Neural progenitor cell (in vitro differentiated cells): ENCODE measurements around the gene REL. TPM values are rescaled to one million over a fixed set of nuclear protein-coding genes. Genes with fewer than 3 reads are reported as not detected.
"Not testable (repeated sequence)": the region's sequence is repeated elsewhere in the genome, so short reads cannot be mapped to it uniquely, and the experiment has no call there.

ENCODE experiments used
- DNase-seq: peaks from one replicate; pipeline ENCODE4 v3.0.0-alpha.2; 2016; ENCODE audit warnings: low spot score
- H2AFZ ChIP-seq: fragments of 200-600 bp; sonication (generic); replicated peaks from 2 replicates; pipeline ENCODE4 v1.6.1; 2016; ENCODE audit warnings: antibody characterized with exemption
- H3F3A ChIP-seq: fragments of 200-600 bp; sonication (generic); 2 replicates; pipeline ENCODE4 v1.6.1; 2016; ENCODE audit warnings: antibody characterized with exemption, low read depth
- H3K27ac ChIP-seq: fragments of 200-600 bp; sonication (generic); 2 replicates; pipeline ENCODE4 v1.5.1; 2016; ENCODE audit warnings: mild to moderate bottlenecking
- H3K27me3 ChIP-seq: fragments of 200-600 bp; sonication (generic); 2 replicates; pipeline ENCODE4 v1.6.1; 2016; ENCODE audit warnings: mild to moderate bottlenecking, moderate library complexity
- H3K36me3 ChIP-seq: fragments of 200-600 bp; sonication (generic); 2 replicates; pipeline ENCODE4 v1.5.1; 2016
- H3K4me1 ChIP-seq: fragments of 200-600 bp; sonication (generic); 2 replicates; pipeline ENCODE4 v1.6.1; 2016; ENCODE audit warnings: mixed run types
- H3K4me2 ChIP-seq: fragments of 200-600 bp; sonication (generic); 2 replicates; pipeline ENCODE4 v1.6.1; 2016
- H3K4me3 ChIP-seq: fragments of 200-600 bp; sonication (generic); 2 replicates; pipeline ENCODE4 v1.5.1; 2016
- H3K79me2 ChIP-seq: fragments of 200-600 bp; sonication (generic); 2 replicates; pipeline ENCODE4 v1.6.1; 2016; ENCODE audit warnings: low read depth
- H3K9ac ChIP-seq: fragments of 200-600 bp; sonication (generic); 2 replicates; pipeline ENCODE4 v1.6.1; 2016
- H3K9me3 ChIP-seq: fragments of 200-600 bp; sonication (generic); 2 replicates; pipeline ENCODE4 v1.5.1; 2016; ENCODE audit warnings: low read depth
- H4K20me1 ChIP-seq: fragments of 200-600 bp; sonication (generic); 2 replicates; pipeline ENCODE4 v1.6.1; 2016; ENCODE audit warnings: low read depth
- H3K27ac Mint-ChIP-seq: 3 replicates; pipeline ENCODE4 v1.8.0; 2021; ENCODE audit warnings: mixed read lengths
- H3K27me3 Mint-ChIP-seq: 2 replicates; pipeline ENCODE4 v1.8.0; 2022; ENCODE audit warnings: low read depth, mild to moderate bottlenecking, inconsistent platforms, moderate library complexity, mixed read lengths; ENCODE audit not compliant: insufficient read depth
- H3K36me3 Mint-ChIP-seq: 3 replicates; pipeline ENCODE4 v1.8.0; 2021; ENCODE audit warnings: mixed read lengths
- H3K4me1 Mint-ChIP-seq: 3 replicates; pipeline ENCODE4 v1.8.0; 2021; ENCODE audit warnings: mixed read lengths
- H3K4me3 Mint-ChIP-seq: 3 replicates; pipeline ENCODE4 v1.8.0; 2021; ENCODE audit warnings: mild to moderate bottlenecking, moderate library complexity, mixed read lengths
- H3K9me3 Mint-ChIP-seq: 3 replicates; pipeline ENCODE4 v1.8.0; 2020; ENCODE audit warnings: mixed read lengths
- CTCF ChIP-seq: fragments of 200-600 bp; sonication (generic); IDR thresholded peaks from 2 replicates; pipeline ENCODE4 v1.5.1; 2017; ENCODE audit warnings: antibody characterized with exemption, mild to moderate bottlenecking
- EZH2 ChIP-seq: fragments of 200-600 bp; sonication (generic); IDR thresholded peaks from 2 replicates; pipeline ENCODE4 v1.6.1; 2017; ENCODE audit warnings: antibody characterized with exemption, mild to moderate bottlenecking, moderate library complexity
- EZH2phosphoT487 ChIP-seq: fragments of 200-600 bp; sonication (generic); IDR thresholded peaks from 2 replicates; pipeline ENCODE4 v1.6.1; 2017; ENCODE audit warnings: antibody characterized with exemption
- total RNA-seq: library from RNA; depleted of rRNA; stranded (reverse); fragments of >200 nt; gene quantifications from 2 replicates; pipeline ENCODE4 v1.2.3, GENCODE V29; 2015; ENCODE audit warnings: low replicate concordance

Gene REL
- total RNA-seq, 1 donor from 2014 or later, result 12.0 TPM

- no peak overlapping the region for H3K9ac ChIP-seq
- H3K79me2 ChIP-seq, result no peaks in the 10 kb centered on the region
- no peak overlapping the region for H3K4me2 ChIP-seq
- no peaks in the 10 kb centered on the region for H3K4me1 ChIP-seq
- H3K4me3 ChIP-seq, result no peak overlapping the region
- H3K27me3 ChIP-seq, result no peaks in the 10 kb centered on the region
- no peaks in the 10 kb centered on the region for H3K9me3 Mint-ChIP-seq
- H3K9me3 ChIP-seq, result no peaks in the 10 kb centered on the region
- H2AFZ ChIP-seq, result no peak overlapping the region
- no peak overlapping the region for H3K27ac ChIP-seq
- peaks cover 7% of the 10 kb centered on the region for H3K36me3 Mint-ChIP-seq
- peaks cover 2% of the 10 kb centered on the region for H3K36me3 ChIP-seq
- H3K4me3 Mint-ChIP-seq, result no peak overlapping the region
- no peaks in the 10 kb centered on the region for H4K20me1 ChIP-seq
- H3K4me1 Mint-ChIP-seq, result no peaks in the 10 kb centered on the region
- no peak overlapping the region for H3K27ac Mint-ChIP-seq
- H3F3A ChIP-seq, result no peaks in the 10 kb centered on the region
- TF ChIP-seq EZH2phosphoT487 (no peak), EZH2 (no peak), CTCF (no peak)
- H3K27me3 Mint-ChIP-seq, result peaks cover 4% of the 10 kb centered on the region
- DNase-seq, result no peak
These were observed 18.0 kb downstream of the REL start for GRCh38 chr2:60899230-60899891.

DNA sequence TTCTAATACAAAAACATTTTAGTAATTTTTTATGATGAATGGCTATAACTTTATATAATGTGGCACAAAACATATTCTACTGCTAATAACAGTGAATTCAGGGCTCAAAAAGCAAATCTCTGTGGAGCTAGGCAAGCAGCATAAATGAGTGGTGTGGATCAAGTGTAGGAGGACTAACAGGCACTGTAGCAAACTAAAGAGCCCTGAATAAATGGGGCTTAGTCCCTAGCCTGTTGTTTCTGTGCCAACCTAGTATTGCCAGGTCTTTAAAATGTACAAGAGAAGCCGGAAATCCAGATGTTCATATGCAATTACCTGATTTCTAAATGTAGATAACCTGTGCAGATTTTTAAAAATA, 18.5 kb downstream of the REL start:
- Mint-ChIP-seq H3K36me3 (peaks cover 4% of the 10 kb centered on the region), H3K4me1 (no peaks in the 10 kb centered on the region), H3K9me3 (no peaks in the 10 kb centered on the region), H3K4me3 (no peak overlapping the region), H3K27ac (no peak overlapping the region), H3K27me3 (peaks cover 4% of the 10 kb centered on the region)
- H3K9me3 ChIP-seq, result no peaks in the 10 kb centered on the region
- no peaks in the 10 kb centered on the region for H3F3A ChIP-seq
- TF ChIP-seq CTCF, result no peak
- TF ChIP-seq EZH2phosphoT487, result no peak
- no peak for TF ChIP-seq EZH2
- no peak overlapping the region for H3K27ac ChIP-seq
- H3K79me2 ChIP-seq, result no peaks in the 10 kb centered on the region
- H3K27me3 ChIP-seq, result no peaks in the 10 kb centered on the region
- H4K20me1 ChIP-seq, result no peaks in the 10 kb centered on the region
- H3K4me1 ChIP-seq, result no peaks in the 10 kb centered on the region
- H3K36me3 ChIP-seq, result no peaks in the 10 kb centered on the region
- no peak overlapping the region for H2AFZ ChIP-seq
- no peak overlapping the region for H3K9ac ChIP-seq
- no peak overlapping the region for H3K4me2 ChIP-seq
- no peak for DNase-seq
- H3K4me3 ChIP-seq, result no peak overlapping the region

- not testable (repeated sequence) for H3K27me3 Mint-ChIP-seq, H3K27ac Mint-ChIP-seq, H3F3A ChIP-seq, H3K36me3 Mint-ChIP-seq, H3K79me2 ChIP-seq, H3K9ac ChIP-seq, H3K27me3 ChIP-seq, H4K20me1 ChIP-seq, H2AFZ ChIP-seq, H3K4me3 Mint-ChIP-seq, H3K27ac ChIP-seq, H3K4me2 ChIP-seq, DNase-seq, H3K4me1 ChIP-seq, H3K4me1 Mint-ChIP-seq, H3K36me3 ChIP-seq, H3K9me3 ChIP-seq, H3K9me3 Mint-ChIP-seq, H3K4me3 ChIP-seq
These were observed 19.9 kb downstream of the REL start for GRCh38 chr2:60901296-60901695.

DNA sequence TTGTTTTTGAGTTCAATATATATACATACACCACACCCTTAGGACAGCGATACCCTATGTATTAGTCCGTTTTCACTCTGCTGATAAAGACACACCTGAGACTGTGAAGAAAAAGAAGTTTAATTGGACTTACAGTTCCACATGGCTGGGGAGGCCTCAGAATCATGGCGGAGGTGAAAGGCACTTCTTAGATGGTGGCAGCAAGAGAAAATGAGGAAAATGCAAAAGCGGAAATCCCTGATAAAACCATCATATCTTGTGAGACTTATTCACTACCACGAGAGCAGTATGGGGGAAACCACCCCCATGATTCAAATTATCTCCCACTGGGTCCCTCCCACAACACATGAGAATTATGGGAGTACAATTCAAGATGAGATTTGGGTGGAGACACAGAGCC, 24.5 kb downstream of the REL start:
- H3K27ac Mint-ChIP-seq, result not testable (repeated sequence)

More for the DNA sequence above, 24.5 kb downstream of the REL start:
- H3K9ac ChIP-seq, H3K4me1 ChIP-seq, H3K9me3 Mint-ChIP-seq, H3K9me3 ChIP-seq, H3K27me3 ChIP-seq, H3K4me3 ChIP-seq, H3K4me3 Mint-ChIP-seq, H3K4me1 Mint-ChIP-seq, H3F3A ChIP-seq, H3K79me2 ChIP-seq, DNase-seq, H3K27me3 Mint-ChIP-seq, H3K27ac ChIP-seq, H3K36me3 ChIP-seq, H4K20me1 ChIP-seq, H2AFZ ChIP-seq, H3K4me2 ChIP-seq, H3K36me3 Mint-ChIP-seq: not testable (repeated sequence)
